HCT116 (cell line): ENCODE results near the gene ATP8A1. TPM values are rescaled to one million over a fixed set of nuclear protein-coding genes. Genes with fewer than 3 reads are reported as not detected.

ENCODE experiments used
- ATAC-seq: fragments of 200-7000 bp; cut with Tn5 transposase; 2 replicates; pipeline ENCODE4 v1.9.1; 2020; ENCODE audit warnings: mild to moderate bottlenecking, moderate library complexity
- BruUV-seq: library from RNA; stranded (reverse); fragments of 400-500 nt; replicated peaks from 2 replicates; lab custom pipeline; 2021; lab: Mats Ljungman, UMichigan
- CTCF ChIA-PET: fragments of 300-600 bp; sonication (Branson Sonifier 250); formaldehyde crosslinking; loops from one replicate; lab custom pipeline; 2021; ENCODE audit warnings: antibody characterized with exemption; lab: Charles Lee
- POLR2A ChIA-PET: fragments of 300-600, 350-600 bp; sonication (Branson Sonifier 250); formaldehyde crosslinking; loops from one replicate; lab custom pipeline; 2021; ENCODE audit warnings: antibody characterized with exemption; lab: Charles Lee
- RAD21 ChIA-PET, 2 experiments: fragments of 300-600 bp; sonication (Branson Sonifier 250); formaldehyde crosslinking; loops; one replicate each; lab custom pipeline; 2023; ENCODE audit warnings: low total read pairs in 2 of 2; ENCODE audit not compliant: uncharacterized antibody in 2 of 2, unreplicated experiment in 2 of 2, low non-redundant PET in 1 of 2; lab: Charles Lee
- DNase-seq: peaks from one replicate; pipeline ENCODE4 v3.0.0-alpha.2; 2010; ENCODE audit warnings: low read depth, low spot score
- H2AFZ ChIP-seq: fragments of 200-600 bp; shearing (Covaris generic), sonication (generic); 2 replicates; pipeline ENCODE4 v1.6.1; 2017; ENCODE audit warnings: low read depth, mixed run types, mixed read lengths, antibody characterized with exemption, low read length; ENCODE audit not compliant: poor library complexity, severe bottlenecking
- H3K27ac ChIP-seq: 2 replicates; pipeline ENCODE4 v1.5.1; 2012; ENCODE audit warnings: low read depth, low read length
- H3K27me3 ChIP-seq: fragments of 200-600 bp; sonication (generic); 2 replicates; pipeline ENCODE4 v1.6.1; 2016; ENCODE audit warnings: mixed run types, low read length, mixed read lengths; ENCODE audit not compliant: insufficient read depth
- H3K36me3 ChIP-seq, 2 experiments: fragments of 200-500 bp in 1 of 2; fragments of 200-600 bp in 1 of 2; sonication (Bioruptor generic) in 1 of 2; sonication (generic) in 1 of 2; 2 replicates each; pipeline versions ENCODE4 v1.5.1 to v1.6.1; 2014 to 2016; ENCODE audit warnings: low read length in 2 of 2, inconsistent platforms in 1 of 2, mixed read lengths in 1 of 2, mixed run types in 1 of 2; ENCODE audit not compliant: insufficient read depth in 2 of 2, control insufficient read depth in 1 of 2
- H3K4me1 ChIP-seq, 2 experiments: fragments of 200-600 bp in 1 of 2; sonication (generic) in 1 of 2; 2 replicates each; pipeline versions ENCODE4 v1.5.1 to v1.6.1; 2012 to 2017; ENCODE audit warnings: low read length in 2 of 2, inconsistent platforms in 1 of 2, mild to moderate bottlenecking in 1 of 2, mixed read lengths in 1 of 2, mixed run types in 1 of 2, moderate library complexity in 1 of 2; ENCODE audit not compliant: insufficient read depth in 2 of 2, control insufficient read depth in 1 of 2
- H3K4me2 ChIP-seq: fragments of 200-600 bp; sonication (generic); 2 replicates; pipeline ENCODE4 v1.6.1; 2017; ENCODE audit warnings: mixed run types, low read length, mixed read lengths
- H3K4me3 ChIP-seq, 2 experiments: fragments of 200-600 bp in 1 of 2; sonication (generic) in 1 of 2; replicated peaks in 1 of 2; 2 replicates each; pipeline ENCODE4 v1.5.1; 2011 to 2016; ENCODE audit warnings: low read length in 2 of 2, control low read depth in 1 of 2, low read depth in 1 of 2, mild to moderate bottlenecking in 1 of 2, mixed read lengths in 1 of 2, mixed run types in 1 of 2
- H3K79me2 ChIP-seq: fragments of 200-600 bp; sonication (generic); 2 replicates; pipeline ENCODE4 v1.6.1; 2017; ENCODE audit warnings: mild to moderate bottlenecking, mixed run types, low read length, moderate library complexity, mixed read lengths; ENCODE audit not compliant: insufficient read depth
- H3K9ac ChIP-seq: fragments of 200-600 bp; sonication (generic); 2 replicates; pipeline ENCODE4 v1.6.1; 2016; ENCODE audit warnings: low read length, mixed read lengths
- H3K9me2 ChIP-seq: fragments of 200-600 bp; sonication (generic), shearing (Covaris generic); 2 replicates; pipeline ENCODE4 v1.6.1; 2017; ENCODE audit warnings: mixed run types, mild to moderate bottlenecking, moderate library complexity; ENCODE audit not compliant: insufficient read depth
- H3K9me3 ChIP-seq, 2 experiments: fragments of 200-500 bp in 1 of 2; fragments of 200-600 bp in 1 of 2; sonication (Bioruptor generic) in 1 of 2; sonication (generic) in 1 of 2; 2 replicates each; pipeline ENCODE4 v1.6.1; 2014 to 2017; ENCODE audit warnings: low read length in 2 of 2, mixed read lengths in 2 of 2, inconsistent platforms in 1 of 2, low read depth in 1 of 2, mild to moderate bottlenecking in 1 of 2, mixed run types in 1 of 2, moderate library complexity in 1 of 2; ENCODE audit not compliant: control insufficient read depth in 1 of 2, insufficient read depth in 1 of 2
- H4K20me1 ChIP-seq: fragments of 200-600 bp; sonication (generic), shearing (Covaris generic); 2 replicates; pipeline ENCODE4 v1.6.1; 2017; ENCODE audit warnings: mixed run types, mild to moderate bottlenecking, moderate library complexity; ENCODE audit not compliant: insufficient read depth
- EGR1 ChIP-seq: IDR thresholded peaks from 2 replicates; pipeline ENCODE4 v1.6.1; 2012; ENCODE audit warnings: low read depth
- ELF1 ChIP-seq: IDR thresholded peaks from 2 replicates; pipeline ENCODE4 v1.6.1; 2012; ENCODE audit warnings: low read depth, borderline replicate concordance
- FOSL1 ChIP-seq: IDR thresholded peaks from 2 replicates; pipeline ENCODE4 v1.6.1; 2012; ENCODE audit warnings: low read depth
- POLR2A ChIP-seq: IDR thresholded peaks from 2 replicates; pipeline ENCODE4 v1.7.0; 2011; ENCODE audit warnings: borderline replicate concordance; ENCODE audit not compliant: insufficient read depth, insufficient read length; ENCODE audit errors: extremely low read depth
- POLR2AphosphoS5 ChIP-seq: IDR thresholded peaks from 2 replicates; pipeline ENCODE4 v1.6.1; 2011; ENCODE audit warnings: mild to moderate bottlenecking, low read depth, low read length, moderate library complexity
- RAD21 ChIP-seq: IDR thresholded peaks from 2 replicates; pipeline ENCODE4 v1.6.1; 2012; ENCODE audit warnings: low read depth, mild to moderate bottlenecking
- SIN3A ChIP-seq: IDR thresholded peaks from 2 replicates; pipeline ENCODE4 v1.6.1; 2012; ENCODE audit warnings: low read depth
- YY1 ChIP-seq: IDR thresholded peaks from 2 replicates; pipeline ENCODE4 v1.6.1; 2011; ENCODE audit warnings: low read length, low read depth, moderate library complexity, mild to moderate bottlenecking; ENCODE audit not compliant: insufficient replicate concordance; ENCODE audit errors: extremely low read depth
- ZFX ChIP-seq: fragments of 450-650 bp; IDR thresholded peaks from 2 replicates; pipeline ENCODE4 v1.6.1; 2017
- ZNF274 ChIP-seq: fragments of 200-500 bp; sonication (Bioruptor generic); IDR thresholded peaks from 2 replicates; pipeline ENCODE4 v1.6.1; 2014; ENCODE audit warnings: mild to moderate bottlenecking, low read depth, low read length, inconsistent platforms
- intact Hi-C: fragments of 100-400 bp; cut with micrococcal nuclease; formaldehyde crosslinking; loops from 2 replicates; pipeline ENCODE4 v1.10.0; 2022
- total RNA-seq: library from RNA; stranded (reverse); gene quantifications from one replicate; pipeline ENCODE4 v1.2.1, GENCODE V29; 2021; ENCODE audit not compliant: unreplicated experiment
- TF ChIP-seq, protein P1 (sequence below): IDR thresholded peaks from 2 replicates; pipeline ENCODE4 v1.6.1; 2012; ENCODE audit warnings: low read depth
- TF ChIP-seq, protein P2 (sequence below): IDR thresholded peaks from 2 replicates; pipeline ENCODE4 v1.6.1; 2012
- TF ChIP-seq, protein P3 (sequence below): IDR thresholded peaks from 2 replicates; pipeline ENCODE4 v1.6.1; 2012

ATP8A1 gene
- total RNA-seq, 1 experiment from 2014 or later: 1.9 TPM

DNA sequence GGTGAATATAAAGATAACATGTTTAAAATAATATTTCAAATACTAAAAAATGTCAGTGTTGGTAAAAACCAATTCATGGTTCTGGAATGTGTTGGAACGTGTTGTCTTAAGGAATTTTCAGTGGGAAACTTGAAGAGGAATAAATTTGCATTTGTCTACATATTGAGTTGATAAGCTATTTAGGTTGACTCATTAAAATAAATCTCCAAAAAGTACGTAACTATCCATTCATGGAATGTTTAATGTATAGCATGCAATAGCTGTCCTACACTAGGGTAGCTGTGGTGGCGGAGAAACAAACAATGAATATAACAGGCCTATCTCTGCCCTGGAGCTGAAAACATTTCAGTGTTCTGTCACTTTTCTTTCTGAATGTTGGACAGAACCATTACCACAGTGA lies 239.4 kb downstream of the ATP8A1 start:
- POLR2A ChIA-PET: no interaction called here
- TF ChIP-seq YY1: no peak
- TF ChIP-seq ZFX: no peak
- TF ChIP-seq POLR2AphosphoS5: no peak
- TF ChIP-seq, protein P1, sequence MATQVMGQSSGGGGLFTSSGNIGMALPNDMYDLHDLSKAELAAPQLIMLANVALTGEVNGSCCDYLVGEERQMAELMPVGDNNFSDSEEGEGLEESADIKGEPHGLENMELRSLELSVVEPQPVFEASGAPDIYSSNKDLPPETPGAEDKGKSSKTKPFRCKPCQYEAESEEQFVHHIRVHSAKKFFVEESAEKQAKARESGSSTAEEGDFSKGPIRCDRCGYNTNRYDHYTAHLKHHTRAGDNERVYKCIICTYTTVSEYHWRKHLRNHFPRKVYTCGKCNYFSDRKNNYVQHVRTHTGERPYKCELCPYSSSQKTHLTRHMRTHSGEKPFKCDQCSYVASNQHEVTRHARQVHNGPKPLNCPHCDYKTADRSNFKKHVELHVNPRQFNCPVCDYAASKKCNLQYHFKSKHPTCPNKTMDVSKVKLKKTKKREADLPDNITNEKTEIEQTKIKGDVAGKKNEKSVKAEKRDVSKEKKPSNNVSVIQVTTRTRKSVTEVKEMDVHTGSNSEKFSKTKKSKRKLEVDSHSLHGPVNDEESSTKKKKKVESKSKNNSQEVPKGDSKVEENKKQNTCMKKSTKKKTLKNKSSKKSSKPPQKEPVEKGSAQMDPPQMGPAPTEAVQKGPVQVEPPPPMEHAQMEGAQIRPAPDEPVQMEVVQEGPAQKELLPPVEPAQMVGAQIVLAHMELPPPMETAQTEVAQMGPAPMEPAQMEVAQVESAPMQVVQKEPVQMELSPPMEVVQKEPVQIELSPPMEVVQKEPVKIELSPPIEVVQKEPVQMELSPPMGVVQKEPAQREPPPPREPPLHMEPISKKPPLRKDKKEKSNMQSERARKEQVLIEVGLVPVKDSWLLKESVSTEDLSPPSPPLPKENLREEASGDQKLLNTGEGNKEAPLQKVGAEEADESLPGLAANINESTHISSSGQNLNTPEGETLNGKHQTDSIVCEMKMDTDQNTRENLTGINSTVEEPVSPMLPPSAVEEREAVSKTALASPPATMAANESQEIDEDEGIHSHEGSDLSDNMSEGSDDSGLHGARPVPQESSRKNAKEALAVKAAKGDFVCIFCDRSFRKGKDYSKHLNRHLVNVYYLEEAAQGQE: no peak
- TF ChIP-seq FOSL1: no peak
- H3K9ac ChIP-seq: no peak overlapping the region
- intact Hi-C loops: no loop called here
- H4K20me1 ChIP-seq: no peaks in the 10 kb centered on the region
- H3K9me3 ChIP-seq: no peaks in the 10 kb centered on the region
- H3K36me3 ChIP-seq: no peaks in the 10 kb centered on the region
- no peak overlapping the region for H3K27ac ChIP-seq
- CTCF ChIA-PET: no interaction called here
- no peaks in the 10 kb centered on the region for H3K79me2 ChIP-seq
- RAD21 ChIA-PET: no interaction called here
- H3K4me3 ChIP-seq: no peak overlapping the region
- BruUV-seq: no TSS peak
- H3K27me3 ChIP-seq: no peaks in the 10 kb centered on the region
- DNase-seq (no peak), ATAC-seq (no peak)
- no peak overlapping the region for H2AFZ ChIP-seq
- H3K4me2 ChIP-seq: no peak overlapping the region
- H3K9me2 ChIP-seq: no peaks in the 10 kb centered on the region
- H3K4me1 ChIP-seq: no peaks in the 10 kb centered on the region

DNA sequence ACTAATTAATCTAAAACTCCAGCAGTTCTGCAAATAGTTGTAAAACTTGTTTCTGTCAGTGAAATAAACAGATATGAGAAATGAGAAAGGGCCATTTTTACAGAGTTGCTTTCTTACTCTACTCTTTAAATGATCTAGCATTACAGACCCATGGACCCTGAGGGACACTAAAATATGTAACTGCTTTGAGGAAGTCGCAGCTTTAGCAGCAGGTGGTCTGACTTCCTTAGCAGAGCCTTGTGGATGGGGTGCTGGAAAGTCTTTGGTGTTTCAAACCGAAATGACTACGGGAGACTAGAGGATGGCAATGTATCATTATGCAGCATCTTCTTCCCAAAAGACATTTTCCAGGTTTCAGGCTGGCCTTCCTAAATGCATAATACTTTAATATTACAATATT lies 240.9 kb downstream of the ATP8A1 start:
- Histone ChIP-seq H3K27me3 (no peaks in the 10 kb centered on the region), H3K4me2 (no peak overlapping the region), H4K20me1 (no peaks in the 10 kb centered on the region), H3K79me2 (no peaks in the 10 kb centered on the region), H3K4me1 (no peaks in the 10 kb centered on the region), H3K9ac (no peak overlapping the region), H3K27ac (no peak overlapping the region), H3K4me3 (no peak overlapping the region), H3K9me2 (no peaks in the 10 kb centered on the region), H2AFZ (no peak overlapping the region), H3K36me3 (no peaks in the 10 kb centered on the region), H3K9me3 (no peaks in the 10 kb centered on the region)
- intact Hi-C loops: no loop called here
- ChIA-PET RAD21 (no interaction called here), CTCF (no interaction called here), POLR2A (interaction anchor here (0.7 kb wide), 1 partner anchor 13 kb away, joined by 3 read pairs; no protein-coding TSS in a partner anchor)
- DNase-seq (no peak), ATAC-seq (no peak)
- BruUV-seq: no TSS peak
- TF ChIP-seq, protein P2, sequence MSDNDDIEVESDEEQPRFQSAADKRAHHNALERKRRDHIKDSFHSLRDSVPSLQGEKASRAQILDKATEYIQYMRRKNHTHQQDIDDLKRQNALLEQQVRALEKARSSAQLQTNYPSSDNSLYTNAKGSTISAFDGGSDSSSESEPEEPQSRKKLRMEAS: no peak
- TF ChIP-seq EGR1 (no peak), YY1 (no peak), RAD21 (no peak), POLR2A (no peak), SIN3A (no peak), ZFX (no peak), ELF1 (no peak), POLR2AphosphoS5 (no peak), ZNF274 (no peak)
- TF ChIP-seq, protein P1: no peak
- TF ChIP-seq, protein P3, sequence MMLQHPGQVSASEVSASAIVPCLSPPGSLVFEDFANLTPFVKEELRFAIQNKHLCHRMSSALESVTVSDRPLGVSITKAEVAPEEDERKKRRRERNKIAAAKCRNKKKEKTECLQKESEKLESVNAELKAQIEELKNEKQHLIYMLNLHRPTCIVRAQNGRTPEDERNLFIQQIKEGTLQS: no peak
